ENCODE results near the gene SH3D21.

The SH3D21 gene

DNA sequence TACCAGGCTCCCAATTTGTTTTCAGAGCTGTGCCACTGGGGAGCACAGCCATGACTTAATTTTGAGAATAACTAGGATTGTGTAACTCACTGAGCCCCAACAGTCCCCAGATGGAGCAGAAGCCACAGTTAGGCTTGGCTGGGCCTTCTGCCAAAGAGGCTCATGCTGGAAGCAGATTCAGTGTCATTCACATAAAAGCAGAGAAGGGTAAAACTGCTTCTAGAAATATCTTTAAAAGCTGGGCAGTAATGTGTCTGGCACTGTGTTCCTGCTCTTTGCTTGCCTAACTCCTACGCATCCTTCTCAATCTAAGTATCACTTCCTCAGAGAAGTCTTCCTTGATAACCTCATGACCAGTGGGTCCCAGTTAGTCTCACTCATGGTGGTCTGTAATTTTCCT lies 59.2 kb downstream of the SH3D21 start:
- DNase-seq: no peak

DNA sequence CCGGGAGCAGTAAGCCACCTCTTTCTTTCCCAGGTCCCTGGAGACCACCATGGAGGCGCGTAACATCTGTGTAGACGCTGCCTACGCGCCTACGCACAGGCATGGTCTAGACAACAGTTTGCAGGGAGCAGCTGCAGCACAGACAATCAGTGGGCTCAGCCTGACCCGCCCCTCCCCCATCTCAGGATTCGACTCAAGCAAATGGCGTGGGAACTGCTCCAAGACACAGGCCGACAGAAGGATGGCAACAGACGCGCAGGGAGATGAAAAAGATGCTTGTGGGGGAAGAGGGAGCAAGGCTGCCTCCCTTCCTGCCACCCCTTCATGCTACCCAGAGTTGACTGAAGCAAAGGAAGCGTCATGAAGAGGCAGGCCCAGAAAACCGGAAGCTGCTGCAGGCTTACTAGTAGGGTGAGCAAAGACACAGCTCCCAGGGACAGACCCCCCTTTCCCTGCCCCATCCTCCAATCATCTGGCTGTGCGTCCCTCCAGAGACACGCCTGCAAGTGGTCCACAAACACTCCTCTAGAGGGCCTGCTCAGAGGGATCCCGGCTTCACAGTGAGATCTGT lies 60.0 kb downstream of the SH3D21 start:
- peak; percentile 77 for DNase-seq

DNA sequence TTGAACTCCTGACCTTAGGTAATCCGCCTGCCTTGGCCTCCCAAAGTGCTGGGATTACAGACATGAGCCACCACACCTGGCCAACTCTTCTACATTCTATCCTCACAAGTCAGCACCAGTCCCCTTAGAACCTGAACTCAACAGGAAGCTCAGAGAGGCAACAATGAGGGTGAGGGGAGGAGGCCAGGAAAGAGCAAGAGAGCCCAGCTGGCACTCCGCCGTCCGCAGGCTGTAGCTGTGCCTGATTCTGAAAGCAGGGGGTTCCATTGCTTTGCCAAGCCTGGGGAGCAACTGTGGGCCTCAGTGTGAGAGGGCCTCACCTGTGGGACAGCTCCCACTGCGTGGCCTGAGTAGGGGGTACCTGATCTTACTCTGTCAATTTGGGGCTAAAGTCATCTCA lies 60.9 kb downstream of the SH3D21 start:
- DNase-seq: peak; percentile 71

DNA sequence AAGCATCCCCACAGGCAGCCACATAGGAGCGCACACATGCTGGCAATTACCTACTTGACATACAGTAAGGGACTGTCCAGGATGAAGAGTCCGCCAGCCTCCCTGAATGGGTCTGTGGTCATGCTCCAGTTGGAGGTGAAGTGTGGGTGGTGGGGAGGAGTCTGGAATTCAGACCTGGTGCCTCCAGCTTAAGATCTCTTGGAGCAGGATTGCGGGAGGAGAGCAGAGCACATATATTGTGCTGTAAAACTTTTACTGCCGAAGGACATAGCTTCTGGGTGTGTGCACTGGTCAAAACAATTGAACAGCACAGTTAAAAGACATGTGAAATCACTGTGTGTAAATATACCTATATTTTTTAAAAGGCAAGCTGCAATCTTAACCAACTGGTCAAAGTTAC lies 61.6 kb downstream of the SH3D21 start:
- no peak for DNase-seq

DNA sequence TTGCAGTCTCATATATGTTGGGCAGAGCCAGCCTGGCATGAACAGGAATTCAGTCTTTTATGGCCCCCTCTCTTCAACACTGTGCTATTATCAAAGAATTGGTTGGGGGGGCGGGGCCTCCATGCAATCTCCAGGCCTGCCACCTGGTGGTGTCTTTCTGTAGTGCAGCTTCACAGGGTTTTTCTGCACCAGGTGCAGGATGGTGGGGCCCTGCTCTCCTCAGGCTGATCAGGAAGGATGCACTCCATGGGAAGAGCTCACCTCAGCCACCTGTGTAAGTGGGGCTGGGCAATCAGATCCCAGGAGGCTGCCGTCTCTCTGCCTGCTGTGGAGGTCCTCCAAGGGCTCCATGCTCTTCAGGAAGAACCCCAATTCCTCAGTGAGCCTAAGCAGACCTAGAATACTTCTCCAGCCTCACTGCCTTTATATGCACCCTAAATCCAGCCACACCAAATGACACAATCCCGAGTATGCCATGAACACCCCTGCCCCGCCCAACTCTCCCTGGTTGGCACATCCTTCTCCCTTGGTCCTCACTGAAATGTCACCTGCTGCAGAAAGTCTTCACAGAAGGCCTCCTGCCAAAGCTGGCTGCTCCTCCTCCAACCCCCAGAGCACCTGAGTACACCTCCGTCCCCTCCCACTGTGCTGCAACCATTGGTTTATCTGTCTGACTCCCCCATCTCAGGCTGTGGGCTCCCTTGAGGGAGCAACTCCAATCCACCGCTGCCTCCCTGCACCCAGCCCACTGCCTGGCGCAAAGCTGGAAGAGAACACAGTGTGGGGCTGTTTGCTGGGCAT lies 63.1 kb downstream of the SH3D21 start:
- peak; percentile 91 for DNase-seq

All from CD4-positive, alpha-beta T cell treated with Interleukin-17A for 4 hours (primary cell).